RPMI8226 (cell line): Measurements from ENCODE around the gene C1QTNF12.
"Not testable (repeated sequence)": the region's sequence is repeated elsewhere in the genome, so short reads cannot be mapped to it uniquely, and the experiment has no call there.

ENCODE experiments used
- DNase-seq: peaks from one replicate; pipeline ENCODE4 v3.0.0-alpha.2; 2015

The C1QTNF12 gene

GRCh38 chr1:1259119-1259488 lies 12.6 kb upstream of the C1QTNF12 start:
- no peak for DNase-seq

- DNase-seq: no peak
These were observed 10.7 kb upstream of the C1QTNF12 start for GRCh38 chr1:1256956-1257871.

DNA sequence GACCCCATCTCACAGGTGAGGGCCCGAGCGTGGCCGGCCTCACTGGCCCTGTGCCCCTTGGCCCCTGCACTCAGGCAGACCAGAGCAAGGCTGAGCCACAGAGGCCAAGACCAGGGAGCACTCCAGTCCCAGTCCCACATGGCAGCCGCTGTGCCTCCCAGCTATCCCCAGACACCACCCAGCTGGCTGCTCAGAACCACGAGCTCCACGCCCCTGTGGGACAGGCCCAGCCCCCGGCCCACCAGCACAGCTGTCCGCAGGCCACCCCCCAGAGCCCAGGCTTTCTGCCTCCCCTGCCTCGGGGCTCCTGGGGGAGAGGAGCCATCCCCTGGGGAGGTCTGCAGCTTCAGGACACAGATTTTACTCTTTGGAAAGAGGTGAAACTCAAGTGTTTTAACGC lies 9.1 kb upstream of the C1QTNF12 start:
- no peak for DNase-seq

GRCh38 chr1:1255078-1255477 lies 8.6 kb upstream of the C1QTNF12 start:
- DNase-seq: no peak

DNA sequence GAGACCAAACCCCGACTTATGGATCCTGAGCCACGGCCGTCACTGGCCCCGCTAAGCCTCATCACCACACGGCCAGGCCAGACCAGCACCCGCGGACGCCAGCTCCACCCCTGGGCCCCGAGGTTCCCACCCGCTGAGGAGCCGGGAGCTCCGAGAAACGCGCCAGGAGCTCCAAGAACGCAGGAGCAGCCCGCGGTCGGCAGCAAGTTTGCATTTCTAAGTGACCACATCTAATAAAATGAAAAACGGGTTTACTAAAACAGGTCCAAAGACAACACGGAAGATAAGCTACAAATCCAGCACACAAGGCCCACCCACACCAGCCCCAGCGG lies 8.1 kb upstream of the C1QTNF12 start:
- DNase-seq: no peak

DNA sequence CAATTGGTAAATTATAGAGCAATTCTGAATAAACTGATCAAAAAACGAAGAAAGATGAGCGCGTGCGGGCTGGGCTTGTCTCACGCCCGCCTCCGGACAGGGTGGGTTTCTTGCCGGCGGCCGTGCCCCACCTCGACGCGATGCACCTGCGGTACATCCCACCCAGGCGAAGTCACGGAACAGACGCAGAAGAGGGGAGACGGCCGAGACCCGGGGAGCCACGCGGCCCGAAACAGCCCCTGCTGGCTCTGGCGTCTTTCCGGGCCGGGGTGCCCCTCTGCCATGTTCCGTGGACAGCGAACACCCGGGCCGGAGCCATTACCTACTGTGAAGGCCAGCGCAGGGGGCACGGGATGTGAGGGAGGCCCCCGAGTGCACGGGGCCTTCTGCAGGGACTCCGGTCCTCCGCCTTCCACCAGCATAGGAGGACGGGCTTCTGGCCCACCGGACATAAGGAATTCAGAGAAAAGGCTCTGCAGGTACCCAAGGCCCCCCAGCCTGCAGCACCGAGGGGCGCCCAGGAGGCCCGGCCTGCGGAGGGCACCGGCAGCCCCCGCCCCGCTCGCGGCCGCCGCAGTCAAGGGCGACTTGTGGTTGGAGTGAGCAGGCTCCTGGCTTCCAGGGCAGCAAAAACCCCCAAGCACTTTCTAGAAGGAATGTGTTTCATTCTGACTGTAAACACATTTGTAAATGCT lies 7.6 kb upstream of the C1QTNF12 start:
- DNase-seq: no peak

DNA sequence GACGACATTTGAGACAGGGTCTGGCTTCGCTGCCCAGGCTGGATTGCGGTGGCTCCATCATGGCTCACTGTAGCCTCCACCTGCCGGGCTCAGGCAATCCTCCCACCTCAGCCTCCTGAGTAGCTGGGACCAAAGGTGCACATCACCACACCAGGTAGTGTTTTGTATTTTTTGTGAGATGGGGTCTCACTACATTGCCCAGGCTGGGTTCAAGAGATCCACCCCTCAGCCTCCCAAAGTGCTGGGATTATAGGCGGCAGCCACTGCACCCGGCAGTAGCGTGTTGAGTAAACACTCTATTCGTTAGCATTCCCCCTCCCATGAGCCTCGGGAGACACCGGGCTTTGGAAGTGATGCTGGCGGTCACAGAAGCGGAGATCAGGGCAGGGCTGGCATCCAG lies 6.8 kb upstream of the C1QTNF12 start:
- DNase-seq: no peak

DNA sequence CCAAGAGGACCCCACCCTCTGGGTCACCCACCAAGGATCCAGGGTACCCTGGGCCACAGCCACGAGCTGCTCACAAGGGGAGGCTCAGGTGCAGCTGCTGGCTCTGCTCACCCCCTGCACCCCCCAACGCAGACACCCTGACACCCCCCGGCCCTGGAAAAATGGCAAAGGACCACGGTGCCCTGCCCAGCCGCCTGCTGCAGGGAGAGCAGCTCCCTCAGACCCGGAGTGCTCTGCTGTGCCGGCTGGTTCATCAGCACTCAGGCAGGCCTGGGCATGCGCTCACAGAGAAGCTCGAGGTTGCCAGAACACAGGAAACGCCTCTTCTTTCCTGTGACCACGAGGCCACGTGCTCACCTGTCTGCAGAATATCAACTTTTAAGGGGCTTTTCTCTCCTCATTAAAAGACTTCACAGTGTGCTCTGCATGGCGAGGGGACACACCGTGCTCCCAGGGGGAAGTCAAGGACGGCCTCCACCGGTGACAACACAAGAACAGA lies 4.3 kb upstream of the C1QTNF12 start:
- no peak for DNase-seq

DNA sequence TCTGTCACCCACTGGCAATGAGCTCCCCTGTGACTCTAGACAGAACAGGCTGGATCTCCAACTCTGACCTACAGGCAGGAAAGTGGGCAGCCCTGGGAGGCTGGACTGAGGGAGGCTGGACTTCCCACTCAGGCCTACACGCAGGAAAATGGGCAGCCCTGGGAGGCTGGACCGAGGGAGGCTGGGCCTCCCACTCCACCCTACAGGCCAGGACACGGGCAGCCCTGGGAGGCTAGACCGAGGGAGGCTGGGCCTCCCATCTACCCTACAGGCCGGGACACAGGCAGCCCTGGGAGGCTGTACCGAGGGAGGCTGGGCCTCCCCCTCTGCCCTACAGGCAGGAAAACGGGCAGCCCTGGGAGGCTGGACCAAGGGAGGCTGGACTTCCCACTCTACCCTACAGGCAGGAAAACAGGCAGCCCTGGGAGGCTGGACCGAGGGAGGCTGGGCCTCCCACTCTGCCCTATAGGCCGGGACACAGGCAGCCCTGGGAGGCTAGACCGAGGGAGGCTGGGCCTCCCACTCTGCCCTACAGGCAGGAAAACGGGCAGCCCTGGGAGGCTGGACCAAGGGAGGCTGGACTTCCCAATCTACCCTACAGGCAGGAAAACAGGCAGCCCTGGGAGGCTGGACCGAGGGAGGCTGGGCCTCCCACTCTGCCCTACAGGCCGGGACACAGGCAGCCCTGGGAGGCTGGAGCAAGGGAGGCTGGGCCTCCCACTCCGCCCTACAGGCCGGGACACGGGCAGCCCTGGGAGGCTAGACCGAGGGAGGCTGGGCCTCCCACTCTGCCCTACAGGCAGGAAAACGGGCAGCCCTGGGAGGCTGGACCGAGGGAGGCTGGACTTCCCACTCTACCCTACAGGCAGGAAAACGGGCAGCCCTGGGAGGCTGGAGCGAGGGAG lies 1.7 kb upstream of the C1QTNF12 start:
- DNase-seq: not testable (repeated sequence)

GRCh38 chr1:1247341-1247913 lies 905 bp upstream of the C1QTNF12 start:
- DNase-seq: no peak

GRCh38 chr1:1245817-1246576 lies 525 bp downstream of the C1QTNF12 start:
- no peak for DNase-seq

DNA sequence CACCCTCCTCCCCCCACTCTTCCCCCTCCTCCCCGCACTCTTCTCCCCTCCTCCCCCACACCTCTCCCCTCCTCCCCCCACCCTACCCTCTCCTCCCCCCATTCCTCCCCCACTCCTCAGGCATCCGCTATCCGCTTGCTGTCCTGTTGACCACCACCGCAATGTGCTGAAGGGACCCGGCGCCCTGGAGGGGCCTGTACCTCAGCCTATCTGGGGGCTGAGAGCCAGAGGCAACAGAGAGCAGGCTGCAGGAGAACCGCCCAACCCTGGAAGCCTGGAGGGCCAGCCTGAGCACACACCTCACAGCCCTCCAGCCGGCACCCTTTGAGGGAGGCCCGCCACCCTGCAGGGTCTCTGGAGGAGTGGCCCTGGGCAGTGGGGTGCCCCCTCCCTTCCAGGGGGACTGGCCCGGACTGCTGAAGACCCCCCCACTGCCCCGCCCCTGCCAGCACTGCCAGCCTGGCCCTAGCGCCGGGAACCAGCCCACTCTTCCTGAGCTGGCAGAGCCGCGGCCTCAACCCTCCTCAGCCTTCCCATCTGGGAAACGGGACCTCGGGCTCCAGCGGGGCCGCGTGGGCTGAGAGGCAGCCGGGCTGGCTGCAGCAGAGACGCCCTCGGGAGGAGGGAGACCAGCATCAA lies 1.2 kb downstream of the C1QTNF12 start:
- no peak for DNase-seq

DNA sequence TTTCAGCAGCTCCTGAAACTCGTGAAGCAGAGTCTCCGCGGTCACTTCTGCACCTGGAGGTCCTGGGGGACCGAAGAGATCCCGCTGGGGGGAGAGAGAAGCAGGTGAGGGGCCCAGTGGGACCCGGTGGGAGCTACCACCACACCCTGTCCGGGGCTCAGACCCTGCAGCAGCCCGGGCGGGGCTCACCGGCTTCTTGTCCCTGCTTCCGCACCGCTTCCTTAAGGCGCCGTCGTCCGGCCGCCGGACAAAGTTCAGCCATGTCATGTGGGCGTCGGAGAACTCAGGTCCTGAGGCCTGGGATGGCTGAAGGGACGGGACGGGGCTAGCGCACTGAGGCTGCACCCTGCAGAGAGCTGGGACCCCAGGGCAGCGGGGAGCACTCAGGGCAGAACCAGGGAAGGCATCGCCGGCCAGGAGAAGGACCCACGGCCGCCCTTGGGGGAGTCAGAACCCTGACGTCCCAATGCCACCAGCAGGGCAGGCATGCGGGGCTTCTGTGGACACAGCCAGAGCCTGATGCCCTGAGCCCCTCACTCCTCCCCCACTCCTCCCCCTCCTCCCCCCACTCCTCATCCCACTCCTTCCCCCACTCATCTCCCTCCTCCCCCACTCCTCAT lies 2.2 kb downstream of the C1QTNF12 start:
- DNase-seq: no peak

GRCh38 chr1:1243807-1244191 lies 2.7 kb downstream of the C1QTNF12 start:
- no peak for DNase-seq

- no peak for DNase-seq
These were observed 3.3 kb downstream of the C1QTNF12 start for GRCh38 chr1:1243266-1243660.

DNA sequence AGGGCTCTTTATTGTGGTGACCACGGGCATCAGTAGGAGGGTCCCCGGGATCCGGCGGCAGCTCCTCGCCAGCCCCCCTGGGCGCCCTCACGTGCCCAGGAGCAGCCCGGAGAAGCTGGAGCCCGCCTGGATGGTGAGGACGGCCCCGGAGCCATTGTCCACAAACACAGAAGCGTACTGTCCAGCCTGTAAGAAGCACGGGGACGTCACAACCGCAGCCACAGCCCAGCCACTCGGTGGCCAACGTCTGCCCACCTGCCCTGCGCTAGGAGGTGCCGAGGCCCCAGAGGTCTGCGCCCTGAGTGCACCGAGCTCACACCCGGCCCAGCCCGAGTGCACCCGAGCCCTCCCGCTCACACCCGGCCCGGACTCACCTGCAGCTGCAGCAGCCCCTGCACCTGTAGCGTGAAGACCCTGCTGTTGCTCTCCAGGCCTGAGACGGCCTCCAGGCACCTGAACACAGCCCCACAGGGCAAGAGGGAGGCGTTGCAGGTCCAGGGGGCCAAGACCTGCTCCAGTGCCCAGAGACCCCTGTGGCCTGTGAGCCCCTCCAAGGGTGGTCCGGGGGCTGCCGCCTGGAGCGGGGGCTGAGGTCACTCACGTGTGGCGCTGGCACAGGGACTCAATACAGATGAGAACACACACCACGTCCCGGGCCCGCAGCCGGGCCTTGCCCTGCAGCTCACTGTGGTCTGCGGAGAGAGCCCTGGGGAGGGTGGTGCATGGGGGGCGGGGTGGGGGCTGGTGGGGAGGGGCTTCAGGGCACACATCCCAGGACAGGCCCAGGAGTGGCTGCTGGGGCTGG lies 3.9 kb downstream of the C1QTNF12 start:
- no peak for DNase-seq

DNA sequence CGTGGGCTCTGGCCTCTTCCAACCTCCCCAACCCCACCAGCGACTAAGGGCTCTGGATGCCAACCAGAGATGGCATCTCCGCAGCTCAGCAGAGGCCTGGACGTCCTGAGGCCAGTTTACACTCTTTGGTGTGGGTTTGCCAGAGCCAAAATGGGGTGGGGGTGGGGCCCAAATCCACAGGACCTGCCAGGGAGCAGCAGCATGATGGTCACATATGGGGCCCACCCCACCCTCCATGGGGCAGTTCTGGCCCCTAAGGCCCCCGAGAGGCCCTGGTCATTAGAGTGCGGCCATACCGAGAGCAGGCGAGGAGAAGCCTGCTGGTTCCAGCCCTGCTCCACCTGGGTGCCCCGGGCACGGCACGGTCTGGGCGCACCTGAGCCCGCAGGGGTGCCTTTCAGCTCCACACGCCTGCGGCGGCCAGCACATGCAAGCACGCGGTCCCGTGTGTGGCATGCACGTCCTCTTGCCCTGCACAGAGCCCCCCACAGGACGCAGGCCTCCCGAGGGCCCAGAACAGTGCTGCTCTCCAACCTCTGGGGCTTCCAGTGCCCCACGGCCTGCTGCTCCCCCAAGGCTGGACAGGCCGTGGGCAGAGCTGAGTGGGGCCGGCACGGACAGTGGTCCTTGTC lies 4.8 kb downstream of the C1QTNF12 start:
- DNase-seq: no peak

- DNase-seq: peak; percentile 26
These were observed 5.5 kb downstream of the C1QTNF12 start for GRCh38 chr1:1240822-1241587.

DNA sequence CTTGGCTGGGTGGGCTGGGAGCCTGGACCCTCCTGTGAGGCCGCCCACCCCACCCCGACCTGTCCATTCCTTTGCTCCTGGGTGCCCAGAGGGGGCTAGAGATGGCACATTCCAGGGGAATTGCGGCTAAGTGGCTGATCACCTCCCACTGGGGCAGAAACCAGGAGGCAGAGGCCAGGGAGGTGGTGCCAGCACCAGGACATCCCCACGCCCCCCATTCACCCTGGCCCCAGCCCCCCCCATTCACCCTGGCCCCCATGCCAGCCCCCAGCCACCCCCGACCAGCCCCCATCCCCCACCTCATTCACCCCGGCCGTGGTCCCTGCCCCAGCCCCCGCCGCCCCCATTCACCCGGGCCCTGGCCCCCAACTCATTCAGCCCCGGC lies 6.2 kb downstream of the C1QTNF12 start:
- DNase-seq: no peak
